ENCODE results near the gene RSPO4.
"Not testable (repeated sequence)": the region's sequence is repeated elsewhere in the genome, so short reads cannot be mapped to it uniquely, and the experiment has no call there.

The RSPO4 gene

GRCh38 chr20:1001911-1002681 is at the start of gene RSPO4:
Gene RSPO4 (minus strand): TSS chr20:1002311. CDS start chr20:1002164, 147 bp downstream.
- in situ Hi-C loops (cut with MboI; ENCODE audit: low sequenced_read_pairs), result no loop called here

GRCh38 chr20:1050440-1050839 is 48.3 kb upstream of the RSPO4 start:
- in situ Hi-C loops (cut with MboI; ENCODE audit: low sequenced_read_pairs), result no loop called here

GRCh38 chr20:1045860-1046418 is 43.8 kb upstream of the RSPO4 start:
- in situ Hi-C loops (cut with MboI; ENCODE audit: low sequenced_read_pairs), result no loop called here

GRCh38 chr20:1041845-1042390 is 39.8 kb upstream of the RSPO4 start:
- in situ Hi-C loops (cut with MboI; ENCODE audit: low sequenced_read_pairs), result no loop called here

- in situ Hi-C loops (cut with MboI; ENCODE audit: low sequenced_read_pairs), result no loop called here
Observed at GRCh38 chr20:1038205-1038604, 36.1 kb upstream of the RSPO4 start.

GRCh38 chr20:1037039-1037438 is 34.9 kb upstream of the RSPO4 start:
- in situ Hi-C loops (cut with MboI; ENCODE audit: low sequenced_read_pairs), result no loop called here

- in situ Hi-C loops (cut with MboI; ENCODE audit: low sequenced_read_pairs), result no loop called here
Observed at GRCh38 chr20:1035466-1035865, 33.4 kb upstream of the RSPO4 start.

GRCh38 chr20:1034415-1034789 is 32.3 kb upstream of the RSPO4 start:
- in situ Hi-C loops (cut with MboI; ENCODE audit: low sequenced_read_pairs), result no loop called here

GRCh38 chr20:1033751-1034414 is 31.8 kb upstream of the RSPO4 start:
- in situ Hi-C loops (cut with MboI; ENCODE audit: low sequenced_read_pairs), result no loop called here

- in situ Hi-C loops (cut with MboI; ENCODE audit: low sequenced_read_pairs), result no loop called here
Observed at GRCh38 chr20:1029980-1030379, 27.9 kb upstream of the RSPO4 start.

GRCh38 chr20:1026214-1026613 is 24.1 kb upstream of the RSPO4 start:
- in situ Hi-C loops (cut with MboI; ENCODE audit: low sequenced_read_pairs), result not testable (repeated sequence)

- in situ Hi-C loops (cut with MboI; ENCODE audit: low sequenced_read_pairs), result no loop called here
Observed at GRCh38 chr20:1022871-1023270, 20.8 kb upstream of the RSPO4 start.

- in situ Hi-C loops (cut with MboI; ENCODE audit: low sequenced_read_pairs), result no loop called here
Observed at GRCh38 chr20:1020614-1021013, 18.5 kb upstream of the RSPO4 start.

- in situ Hi-C loops (cut with MboI; ENCODE audit: low sequenced_read_pairs), result no loop called here
Observed at GRCh38 chr20:1019344-1019743, 17.2 kb upstream of the RSPO4 start.

- in situ Hi-C loops (cut with MboI; ENCODE audit: low sequenced_read_pairs), result no loop called here
Observed at GRCh38 chr20:1017677-1018076, 15.6 kb upstream of the RSPO4 start.

GRCh38 chr20:1015181-1015580 is 13.1 kb upstream of the RSPO4 start:
- in situ Hi-C loops (cut with MboI; ENCODE audit: low sequenced_read_pairs), result no loop called here

- in situ Hi-C loops (cut with MboI; ENCODE audit: low sequenced_read_pairs), result no loop called here
Observed at GRCh38 chr20:1014471-1014870, 12.4 kb upstream of the RSPO4 start.

- in situ Hi-C loops (cut with MboI; ENCODE audit: low sequenced_read_pairs), result no loop called here
Observed at GRCh38 chr20:1013566-1014340, 11.6 kb upstream of the RSPO4 start.

- in situ Hi-C loops (cut with MboI; ENCODE audit: low sequenced_read_pairs), result no loop called here
Observed at GRCh38 chr20:1012359-1013168, 10.5 kb upstream of the RSPO4 start.

GRCh38 chr20:1010659-1011058 is 8.5 kb upstream of the RSPO4 start:
- in situ Hi-C loops (cut with MboI; ENCODE audit: low sequenced_read_pairs), result no loop called here
